Measurements from ENCODE around the gene PSORS1C1.

DNA sequence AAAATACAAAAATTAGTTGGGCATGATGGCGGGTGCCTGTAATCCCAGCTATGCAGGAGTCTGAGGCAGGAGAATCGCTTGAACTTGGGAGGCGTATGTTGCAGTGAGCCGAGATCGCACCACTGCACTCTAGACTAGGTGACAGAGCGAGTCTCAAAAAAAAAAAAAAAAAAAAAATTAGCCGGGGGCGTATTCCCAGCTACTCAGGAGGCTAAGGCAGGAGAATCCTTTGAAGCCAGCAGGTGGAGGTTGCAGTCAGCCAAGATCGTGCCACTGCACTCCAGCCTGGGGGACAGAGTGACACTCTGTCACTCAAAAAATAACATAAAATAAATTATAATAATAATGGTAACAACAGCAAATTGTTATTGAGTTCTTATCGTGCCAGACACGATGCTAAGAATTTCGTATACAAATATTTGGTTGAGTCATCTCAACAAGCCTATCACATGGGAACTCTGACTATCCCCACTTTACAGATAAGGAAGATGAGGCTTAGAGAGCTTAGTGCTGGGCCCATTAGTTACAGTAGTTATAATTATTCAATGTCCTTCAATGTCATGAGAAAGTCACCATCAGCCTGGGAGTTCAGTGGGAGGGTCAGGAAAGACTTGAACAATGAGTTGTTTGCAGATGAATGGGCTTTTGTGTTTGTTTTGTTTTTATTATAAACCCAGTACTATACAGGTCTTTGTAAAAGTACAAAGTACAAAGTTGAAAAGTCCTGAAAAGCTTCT lies 21.7 kb upstream of the PSORS1C1 start:
- TF ChIP-seq RCOR1 (IDR thresholded peaks at IDR 0.05; ENCODE audit: insufficient replicate concordance, low read length) (no peak), MAFK (IDR thresholded peaks at IDR 0.05; ENCODE audit: low read depth, low read length) (no peak), CTCF (conservative IDR thresholded peaks at IDR 0.05; ENCODE audit: low read depth, low read length) (no peak), POLR2A (IDR thresholded peaks at IDR 0.05; ENCODE audit: low read depth, low read length) (no peak), USF2 (IDR thresholded peaks at IDR 0.05; ENCODE audit: low read depth, low read length) (no peak)
- TF ChIP-seq, protein P1, sequence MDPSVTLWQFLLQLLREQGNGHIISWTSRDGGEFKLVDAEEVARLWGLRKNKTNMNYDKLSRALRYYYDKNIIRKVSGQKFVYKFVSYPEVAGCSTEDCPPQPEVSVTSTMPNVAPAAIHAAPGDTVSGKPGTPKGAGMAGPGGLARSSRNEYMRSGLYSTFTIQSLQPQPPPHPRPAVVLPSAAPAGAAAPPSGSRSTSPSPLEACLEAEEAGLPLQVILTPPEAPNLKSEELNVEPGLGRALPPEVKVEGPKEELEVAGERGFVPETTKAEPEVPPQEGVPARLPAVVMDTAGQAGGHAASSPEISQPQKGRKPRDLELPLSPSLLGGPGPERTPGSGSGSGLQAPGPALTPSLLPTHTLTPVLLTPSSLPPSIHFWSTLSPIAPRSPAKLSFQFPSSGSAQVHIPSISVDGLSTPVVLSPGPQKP (IDR thresholded peaks at IDR 0.05; ENCODE audit: borderline replicate concordance, low read depth, low read length): no peak
